Ovary (tissue), 3 donors: Measurements from ENCODE around the gene FAM193A.

Experiments used
- EP300 ChIP-seq: sonication (generic); formaldehyde crosslinking; IDR thresholded peaks from one replicate; pipeline ENCODE4 v1.6.1; 2017; ENCODE audit warnings: antibody characterized with exemption
- POLR2A ChIP-seq: fragments of 450-650 bp; IDR thresholded peaks from one replicate; pipeline ENCODE4 v1.6.1; 2017; ENCODE audit warnings: antibody characterized with exemption, mild to moderate bottlenecking, moderate library complexity
- TF ChIP-seq, protein P1 (sequence below), 3 donors: fragments of 450-650 bp in 2 of 3; fragments of 200-600 bp in 1 of 3; IDR thresholded peaks; one replicate each; pipeline versions ENCODE4 v1.5.1 to v1.8.0; 2016 to 2022; ENCODE audit warnings: antibody characterized with exemption in 3 of 3, mild to moderate bottlenecking in 1 of 3
- donor health status: DM: no; HTN: no; CAD: no.

- no peak for TF ChIP-seq POLR2A
- TF ChIP-seq, protein P1, sequence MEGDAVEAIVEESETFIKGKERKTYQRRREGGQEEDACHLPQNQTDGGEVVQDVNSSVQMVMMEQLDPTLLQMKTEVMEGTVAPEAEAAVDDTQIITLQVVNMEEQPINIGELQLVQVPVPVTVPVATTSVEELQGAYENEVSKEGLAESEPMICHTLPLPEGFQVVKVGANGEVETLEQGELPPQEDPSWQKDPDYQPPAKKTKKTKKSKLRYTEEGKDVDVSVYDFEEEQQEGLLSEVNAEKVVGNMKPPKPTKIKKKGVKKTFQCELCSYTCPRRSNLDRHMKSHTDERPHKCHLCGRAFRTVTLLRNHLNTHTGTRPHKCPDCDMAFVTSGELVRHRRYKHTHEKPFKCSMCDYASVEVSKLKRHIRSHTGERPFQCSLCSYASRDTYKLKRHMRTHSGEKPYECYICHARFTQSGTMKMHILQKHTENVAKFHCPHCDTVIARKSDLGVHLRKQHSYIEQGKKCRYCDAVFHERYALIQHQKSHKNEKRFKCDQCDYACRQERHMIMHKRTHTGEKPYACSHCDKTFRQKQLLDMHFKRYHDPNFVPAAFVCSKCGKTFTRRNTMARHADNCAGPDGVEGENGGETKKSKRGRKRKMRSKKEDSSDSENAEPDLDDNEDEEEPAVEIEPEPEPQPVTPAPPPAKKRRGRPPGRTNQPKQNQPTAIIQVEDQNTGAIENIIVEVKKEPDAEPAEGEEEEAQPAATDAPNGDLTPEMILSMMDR (IDR thresholded peaks at IDR 0.05): no peak
- TF ChIP-seq EP300: no peak
These were observed 29.2 kb upstream of the FAM193A start for GRCh38 chr4:2507259-2507658.
